Activated CD8-positive, alpha-beta memory T cell treated with anti-CD3 and anti-CD28 coated beads, Interleukin-2, amount 50 U/mL, for 4 hours (primary cell): ENCODE data around the gene MRPL12.
"Not testable (repeated sequence)": the region's sequence is repeated elsewhere in the genome, so short reads cannot be mapped to it uniquely, and the experiment has no call there.

Source experiments
- DNase-seq: peaks from one replicate; pipeline ENCODE4 v3.0.0-alpha.2; 2020

The MRPL12 gene

GRCh38 chr17:81702934-81703746, at the start of gene MRPL12:
Gene MRPL12 (plus strand): TSS chr17:81703367. CDS start chr17:81703502, 135 bp downstream.
- peak; percentile 88 for DNase-seq

GRCh38 chr17:81655378-81656117, 47.6 kb upstream of the MRPL12 start:
- DNase-seq: no peak

- no peak for DNase-seq
Measured at GRCh38 chr17:81656118-81656743, 46.9 kb upstream of the MRPL12 start, which contains the start of gene PDE6G. Gene PDE6G (minus strand): TSS chr17:81656542. CDS start chr17:81653305, 3,237 bp downstream.

- no peak for DNase-seq
Measured at GRCh38 chr17:81656835-81657234, 46.3 kb upstream of the MRPL12 start.

- no peak for DNase-seq
Measured at GRCh38 chr17:81659038-81659437, 44.1 kb upstream of the MRPL12 start.

GRCh38 chr17:81660441-81660840, 42.7 kb upstream of the MRPL12 start:
- no peak for DNase-seq

GRCh38 chr17:81662002-81662401, 41.2 kb upstream of the MRPL12 start:
- no peak for DNase-seq

- DNase-seq: no peak
Measured at GRCh38 chr17:81664051-81664470, 39.1 kb upstream of the MRPL12 start.

GRCh38 chr17:81665205-81666091, 37.7 kb upstream of the MRPL12 start:
- peak; percentile 63 for DNase-seq

- no peak for DNase-seq
Measured at GRCh38 chr17:81666092-81666341, 37.1 kb upstream of the MRPL12 start.

GRCh38 chr17:81666342-81667191, 36.6 kb upstream of the MRPL12 start, which contains the start of the genes CCDC137 and OXLD1:
Gene CCDC137 (plus strand): TSS chr17:81666737. CDS start chr17:81666767, 30 bp downstream.
Gene OXLD1 (minus strand): TSS chr17:81666605. CDS start chr17:81666577, 28 bp downstream.
- peak; percentile 93 for DNase-seq

- DNase-seq: no peak
Measured at GRCh38 chr17:81667754-81668153, 35.4 kb upstream of the MRPL12 start.

GRCh38 chr17:81672504-81672903, 30.7 kb upstream of the MRPL12 start:
- DNase-seq: no peak

GRCh38 chr17:81672954-81673353, 30.2 kb upstream of the MRPL12 start:
- no peak for DNase-seq

GRCh38 chr17:81673561-81674258, 29.5 kb upstream of the MRPL12 start:
- DNase-seq: no peak

GRCh38 chr17:81675515-81676221, 27.5 kb upstream of the MRPL12 start:
- DNase-seq: not testable (repeated sequence)

GRCh38 chr17:81676906-81677305, 26.3 kb upstream of the MRPL12 start:
- DNase-seq: no peak

- DNase-seq: no peak
Measured at GRCh38 chr17:81680150-81680549, 23.0 kb upstream of the MRPL12 start.

- no peak for DNase-seq
Measured at GRCh38 chr17:81681672-81682071, 21.5 kb upstream of the MRPL12 start.

- DNase-seq: no peak
Measured at GRCh38 chr17:81682565-81683207, 20.5 kb upstream of the MRPL12 start.
